ENCODE measurements around the gene CNKSR3. TPM values are rescaled to one million over a fixed set of nuclear protein-coding genes. Genes with fewer than 3 reads are reported as not detected.

CNKSR3 gene
- total and polyA plus RNA-seq, 12 donors, result 4.2 to 42.2 (median 24.1) TPM

DNA sequence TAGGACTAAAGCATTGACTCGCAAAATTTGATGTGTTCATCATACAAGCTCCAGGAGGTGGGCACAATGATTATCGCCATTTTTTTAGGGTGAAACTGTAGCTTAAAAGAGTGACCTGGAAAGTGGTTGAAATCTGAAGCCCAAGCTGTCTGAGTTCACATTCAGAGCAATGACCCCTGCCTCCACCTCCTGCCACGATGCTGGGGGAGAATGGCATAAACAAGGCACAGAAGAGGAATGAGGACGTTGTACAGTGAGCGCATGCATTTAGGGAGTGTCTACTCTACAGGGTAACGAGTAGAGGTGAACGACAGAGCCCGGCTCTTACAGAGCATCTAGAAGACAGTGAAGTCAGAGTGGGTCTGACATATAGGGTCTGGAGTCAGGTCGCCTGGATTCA is 37.2 kb downstream of the CNKSR3 start:
- 90 to 92% methylated on average over 9 of the region's 9 CpGs for whole genome bisulfite sequencing, 2 donors
- ATAC-seq (no peak), DNase-seq (no peak)
- Histone ChIP-seq H3K36me3 (no peaks in the 10 kb centered on the region), H3K4me3 (no peak overlapping the region), H3K27me3 (no peaks in the 10 kb centered on the region), H3K4me1 (peaks cover 0 to 49% (median 17%) of the 10 kb centered on the region in 9 donors), H3K9me3 (peaks cover 0 to 10% (median 0%) of the 10 kb centered on the region in 11 donors), H3K27ac (no peak overlapping the region)
- no peak for TF ChIP-seq CTCF (IDR thresholded peaks at IDR 0.05)
- intact Hi-C loops (cut with DNase I), result no loop called here

DNA sequence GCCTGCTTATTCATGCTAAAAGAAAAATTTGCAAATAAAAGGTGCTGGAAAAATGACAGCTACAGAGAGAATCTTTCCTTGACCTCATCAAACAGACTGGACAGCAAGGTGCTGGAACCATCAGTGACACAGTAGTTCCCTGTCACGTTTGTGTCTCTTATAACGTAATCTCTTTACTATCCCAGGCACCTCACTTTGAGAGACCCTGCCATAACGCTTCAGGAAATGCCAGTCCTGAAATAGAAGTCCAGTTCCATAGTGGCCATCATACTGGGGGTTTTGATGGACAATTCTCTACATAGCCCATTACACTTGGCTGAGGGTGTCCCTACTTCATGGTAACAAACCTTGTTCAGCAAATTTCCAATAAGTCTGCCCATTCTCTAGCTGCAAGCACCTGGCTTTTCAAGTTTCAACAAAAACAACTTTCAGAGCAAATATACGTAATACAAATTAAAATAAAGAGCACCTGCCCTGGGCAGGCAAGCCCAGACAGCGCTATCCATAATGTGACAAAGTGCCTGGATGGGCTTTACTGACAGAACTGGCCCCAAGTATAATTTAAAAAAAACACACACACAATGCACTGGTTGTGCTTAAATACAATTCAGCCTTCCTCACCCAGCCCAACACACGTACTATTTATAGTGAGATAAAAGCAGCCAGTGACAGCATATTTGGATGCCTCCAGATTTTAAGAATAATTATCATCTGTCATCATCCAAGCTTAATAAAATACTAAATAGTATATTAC is 38.7 kb downstream of the CNKSR3 start:
- H3K4me1 ChIP-seq, result peaks cover 0 to 33% (median 9%) of the 10 kb centered on the region in 9 donors
- intact Hi-C loops (cut with DNase I), result no loop called here
- H3K27me3 ChIP-seq, result no peaks in the 10 kb centered on the region
- H3K4me3 ChIP-seq, result no peak overlapping the region
- H3K9me3 ChIP-seq, result peaks cover 0 to 10% (median 0%) of the 10 kb centered on the region in 11 donors
- H3K36me3 ChIP-seq, result no peaks in the 10 kb centered on the region
- H3K27ac ChIP-seq, result peak overlapping the region in 5 of 10 donors; percentile 38 to 70 (median 67)
- 35 to 53% methylated on average over 6 of the region's 6 CpGs for WGBS, 2 donors
- ATAC-seq (peak in 6 of 8 donors; percentile 20 to 74 (median 66)), DNase-seq (no peak)
- TF ChIP-seq CTCF (IDR thresholded peaks at IDR 0.05), result no peak

- Histone ChIP-seq H3K27me3 (no peaks in the 10 kb centered on the region), H3K4me1 (peaks cover 0 to 24% (median 8%) of the 10 kb centered on the region in 9 donors), H3K4me3 (no peak overlapping the region), H3K27ac (no peak overlapping the region), H3K9me3 (peaks cover 0 to 10% (median 0%) of the 10 kb centered on the region in 11 donors), H3K36me3 (no peaks in the 10 kb centered on the region)
- intact Hi-C loops (cut with DNase I), result no loop called here
- no peak for DNase-seq
- no peak for TF ChIP-seq CTCF (IDR thresholded peaks at IDR 0.05)
- no peak for ATAC-seq
- 96% methylated on average over 4 of the region's 4 CpGs for WGBS, 2 donors
Measured at GRCh38 chr6:154469306-154469935, 41.1 kb downstream of the CNKSR3 start.

- intact Hi-C loops (cut with DNase I), result no loop called here
- Histone ChIP-seq H3K4me3 (no peak overlapping the region), H3K4me1 (peaks cover 0 to 30% (median 8%) of the 10 kb centered on the region in 9 donors), H3K9me3 (peaks cover 0 to 10% (median 0%) of the 10 kb centered on the region in 11 donors), H3K36me3 (no peaks in the 10 kb centered on the region), H3K27me3 (no peaks in the 10 kb centered on the region), H3K27ac (no peak overlapping the region)
- no peak for ATAC-seq
- 97 to 99% methylated on average over 3 of the region's 3 CpGs for WGBS, 2 donors
- TF ChIP-seq CTCF (IDR thresholded peaks at IDR 0.05), result no peak
- no peak for DNase-seq
Measured at GRCh38 chr6:154468760-154469159, 41.7 kb downstream of the CNKSR3 start.

Measured in heart right ventricle (tissue), 16 donors.